K562 (cell line): ENCODE data around the gene SERPINB5. TPM values are rescaled to one million over a fixed set of nuclear protein-coding genes. Genes with fewer than 3 reads are reported as not detected.

Experiments
- ATAC-seq: fragments of 200-7000 bp; cut with Tn5 transposase; 3 replicates; pipeline ENCODE4 v1.9.1; 2020; ENCODE audit warnings: moderate library complexity
- BruUV-seq: library from RNA; stranded (reverse); fragments of 400-500 nt; replicated peaks from 2 replicates; lab custom pipeline; 2021; lab: Mats Ljungman, UMichigan
- CTCF ChIA-PET: fragments of 300-600 bp; formaldehyde crosslinking; extraction: SDS; loops from one replicate; lab custom pipeline; 2021; ENCODE audit warnings: low intra/inter-chr PET ratio; lab: Yijun Ruan, JAX
- POLR2A ChIA-PET: fragments of 300-600, 350-650 bp; sonication (Branson Sonifier 250); formaldehyde crosslinking; extraction: SDS; loops from one replicate; lab custom pipeline; 2021; ENCODE audit warnings: antibody characterized with exemption, inconsistent platforms; lab: Yijun Ruan, JAX
- DNase-seq, 4 experiments: peaks; one replicate each; pipeline versions ENCODE4 v3.0.0 to v3.0.0-alpha.2; 2011 to 2018; ENCODE audit warnings: low spot score in 3 of 4, mixed read lengths in 3 of 4; ENCODE audit errors: extremely low read depth in 1 of 4
- FAIRE-seq: peaks from 2 replicates; lab custom pipeline; 2011; peaks lifted over from hg19 to GRCh38; lab: Jason Lieb, UNC
- H2AFZ ChIP-seq: 2 replicates; pipeline ENCODE4 v1.6.0; 2011; ENCODE audit warnings: low read depth, low read length, control low read depth, inconsistent platforms
- H3K27ac ChIP-seq: fragments of 200-600 bp; 3 replicates; pipeline ENCODE4 v1.8.0; 2011; ENCODE audit warnings: low read depth, mild to moderate bottlenecking, control low read depth, inconsistent platforms, low read length, moderate library complexity, mixed read lengths; ENCODE audit errors: extremely low read depth
- H3K27me3 ChIP-seq, 2 experiments: fragments of 300-600 bp in 1 of 2; 2 replicates in 1 of 2; 3 replicates in 1 of 2; pipeline versions ENCODE4 v1.6.0 to v1.8.0; 2011; ENCODE audit warnings: inconsistent platforms in 2 of 2, low read length in 2 of 2, mild to moderate bottlenecking in 1 of 2, mixed read lengths in 1 of 2, moderate library complexity in 1 of 2; ENCODE audit not compliant: control insufficient read depth in 2 of 2, insufficient read depth in 2 of 2
- H3K36me3 ChIP-seq: fragments of 300-600 bp; 3 replicates; pipeline ENCODE4 v1.8.0; 2011; ENCODE audit warnings: mild to moderate bottlenecking, low read length, inconsistent platforms; ENCODE audit not compliant: control insufficient read depth, insufficient read depth
- H3K4me1 ChIP-seq, 2 experiments: fragments of 200-600 bp in 1 of 2; replicated peaks in 1 of 2; 2 replicates in 1 of 2; 3 replicates in 1 of 2; pipeline versions ENCODE4 v1.5.1 to v1.8.0; 2011; ENCODE audit warnings: inconsistent platforms in 2 of 2, low read length in 2 of 2, mild to moderate bottlenecking in 1 of 2, mixed read lengths in 1 of 2, moderate library complexity in 1 of 2; ENCODE audit not compliant: control insufficient read depth in 2 of 2, insufficient read depth in 2 of 2
- H3K4me2 ChIP-seq: 2 replicates; pipeline ENCODE4 v1.6.1; 2011; ENCODE audit warnings: low read length, control low read depth, inconsistent platforms, mixed read lengths; ENCODE audit not compliant: insufficient read depth
- H3K4me3 ChIP-seq: fragments of 200-600 bp; sonication (generic), shearing (Covaris generic); 2 replicates; pipeline ENCODE4 v1.5.1; 2016; ENCODE audit warnings: control low read depth, inconsistent platforms
- H3K79me2 ChIP-seq: fragments of 200-600 bp; 3 replicates; pipeline ENCODE4 v1.8.0; 2011; ENCODE audit warnings: low read length, inconsistent platforms; ENCODE audit not compliant: control insufficient read depth, insufficient read depth
- H3K9ac ChIP-seq, 2 experiments: 2 replicates each; pipeline versions ENCODE4 v1.6.0 to v1.6.1; 2011; ENCODE audit warnings: low read depth in 2 of 2, low read length in 2 of 2, control low read depth in 1 of 2, inconsistent platforms in 1 of 2, mild to moderate bottlenecking in 1 of 2, mixed read lengths in 1 of 2; ENCODE audit not compliant: insufficient read depth in 1 of 2
- H3K9me1 ChIP-seq: one replicate; pipeline ENCODE4 v1.6.0; 2011; ENCODE audit warnings: inconsistent platforms, mild to moderate bottlenecking, low read length, moderate library complexity; ENCODE audit not compliant: control insufficient read depth, insufficient read depth
- H3K9me3 ChIP-seq: replicated peaks from 2 replicates; pipeline ENCODE4 v1.5.1; 2011; ENCODE audit warnings: low read depth, low read length, inconsistent platforms; ENCODE audit not compliant: control insufficient read depth, insufficient read depth
- H4K20me1 ChIP-seq: replicated peaks from 2 replicates; pipeline ENCODE4 v1.6.1; 2011; ENCODE audit warnings: low read length, inconsistent platforms, mixed read lengths; ENCODE audit not compliant: control insufficient read depth, insufficient read depth
- ERF ChIP-seq: fragments of 450-650 bp; formaldehyde crosslinking; IDR thresholded peaks from 2 replicates; pipeline ENCODE4 v1.4.0; 2020; ENCODE audit warnings: mild to moderate bottlenecking, mixed read lengths
- HIVEP1 ChIP-seq: fragments of 250-450 bp; sonication (Bioruptor Pico); IDR thresholded peaks from 2 replicates; pipeline ENCODE4 v1.4.0; 2020; ENCODE audit warnings: mild to moderate bottlenecking
- SIN3A ChIP-seq, 2 experiments: fragments of 150-350 bp in 1 of 2; IDR thresholded peaks; 2 replicates each; pipeline ENCODE4 v1.6.1; 2011 to 2016; ENCODE audit warnings: borderline replicate concordance in 2 of 2, low read depth in 2 of 2, low read length in 2 of 2, mild to moderate bottlenecking in 2 of 2, moderate library complexity in 2 of 2; ENCODE audit not compliant: control insufficient read depth in 1 of 2
- SLC30A9 ChIP-seq: fragments of 250-450 bp; sonication (Bioruptor Pico); IDR thresholded peaks from 2 replicates; pipeline ENCODE4 v1.8.0; 2022; ENCODE audit warnings: mild to moderate bottlenecking, moderate library complexity
- WGBS: fragments of 100-300 bp; shearing (Covaris generic); methylation state at CpG from one replicate; pipeline ENCODE4 v1.1.6; 2016; ENCODE audit warnings: low coverage, mixed read lengths; ENCODE audit not compliant: insufficient coverage; ENCODE audit errors: missing lambda C conversion rate; 5-methylcytosine and 5-hydroxymethylcytosine counted together
- in situ Hi-C: fragments of 300-500 bp; cut with MboI; formaldehyde crosslinking; loops from 4 replicates; pipeline ENCODE4 v1.15.0; 2018; ENCODE audit warnings: inconsistent platforms, mixed read lengths
- intact Hi-C: fragments of 100-400 bp; cut with micrococcal nuclease; formaldehyde crosslinking; loops from 2 replicates; pipeline ENCODE4 v1.14.2; 2022
- polyA plus RNA-seq, 8 experiments: library from polyadenylated mRNA; depleted of rRNA in 4 of 8; stranded (reverse) in 5 of 8; unstranded in 3 of 8; fragments of >200 nt; fragmentation: Nextera tagmentation in 2 of 8; fragmentation: Illumina TruSeq in 1 of 8; extraction: Ambion mirVana in 2 of 8; extraction: Trizol in 1 of 8; gene quantifications; 2 replicates each; pipeline versions ENCODE4 v1.2.1 to v1.2.3, GENCODE V29; 2011 to 2014; ENCODE audit warnings: inconsistent platforms in 1 of 8, missing spikeins in 1 of 8
- total RNA-seq, 7 experiments: library from RNA; depleted of rRNA in 6 of 7; stranded (reverse); fragments of >200 nt in 6 of 7; fragmentation: Illumina TruSeq in 2 of 7; extraction: Trizol in 2 of 7; gene quantifications; 2 replicates each; pipeline versions ENCODE4 v1.2.1 to v1.2.3, GENCODE V29; 2011 to 2021; ENCODE audit warnings: low replicate concordance in 1 of 7
- TF ChIP-seq, protein P1 (sequence below): sonication (generic); formaldehyde crosslinking; IDR thresholded peaks from 2 replicates; pipeline ENCODE4 v1.8.0; 2023; ENCODE audit warnings: mild to moderate bottlenecking, missing genetic modification reagents

The SERPINB5 gene
- total and polyA plus RNA-seq, 9 of the 15 experiments (the other 6 are each of a cell fraction or from before 2014, with no cell fraction given), result 0.05 to 1.4 (median 0.49) TPM; not detected in 1

DNA sequence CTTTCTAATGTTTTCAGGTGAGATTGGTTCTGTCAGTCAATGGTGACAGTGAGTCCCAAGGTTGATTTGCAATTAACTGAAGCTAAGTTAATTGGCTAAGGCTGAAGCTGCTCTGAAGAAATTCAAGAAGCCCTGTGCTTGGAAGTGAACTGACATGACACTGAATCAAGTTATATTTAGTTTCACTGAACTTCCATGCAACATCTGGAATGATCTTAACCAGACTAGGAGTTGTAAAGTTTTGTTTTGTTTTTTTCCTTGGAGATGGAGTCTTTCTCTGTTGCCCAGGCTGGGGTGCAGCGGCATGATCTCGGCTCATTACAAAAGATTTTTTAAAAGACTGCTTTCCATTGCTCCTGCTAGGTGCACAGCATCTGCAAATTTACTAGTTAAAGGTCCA is 11.4 kb downstream of the SERPINB5 start:
- intact Hi-C loops (no loop called here), in situ Hi-C loops (no loop called here)
- no peaks in the 10 kb centered on the region for H3K4me1 ChIP-seq
- H3K27ac ChIP-seq, result no peak overlapping the region
- DNase-seq (no peak), ATAC-seq (no peak), FAIRE-seq (no peak)
- CTCF ChIA-PET, result no interaction called here
- H3K9me3 ChIP-seq, result no peaks in the 10 kb centered on the region
- no peak overlapping the region for H3K4me3 ChIP-seq
- 0% methylated on average over 2 of the region's 2 CpGs for WGBS
- no peaks in the 10 kb centered on the region for H3K79me2 ChIP-seq
- H3K27me3 ChIP-seq, result peaks cover 0 to 2% of the 10 kb centered on the region in 2 experiments; a peak in 1 of 5 replicates
- no TSS peak for BruUV-seq
- no peak overlapping the region for H3K9ac ChIP-seq
- no peak for TF ChIP-seq ERF
- TF ChIP-seq, protein P1, sequence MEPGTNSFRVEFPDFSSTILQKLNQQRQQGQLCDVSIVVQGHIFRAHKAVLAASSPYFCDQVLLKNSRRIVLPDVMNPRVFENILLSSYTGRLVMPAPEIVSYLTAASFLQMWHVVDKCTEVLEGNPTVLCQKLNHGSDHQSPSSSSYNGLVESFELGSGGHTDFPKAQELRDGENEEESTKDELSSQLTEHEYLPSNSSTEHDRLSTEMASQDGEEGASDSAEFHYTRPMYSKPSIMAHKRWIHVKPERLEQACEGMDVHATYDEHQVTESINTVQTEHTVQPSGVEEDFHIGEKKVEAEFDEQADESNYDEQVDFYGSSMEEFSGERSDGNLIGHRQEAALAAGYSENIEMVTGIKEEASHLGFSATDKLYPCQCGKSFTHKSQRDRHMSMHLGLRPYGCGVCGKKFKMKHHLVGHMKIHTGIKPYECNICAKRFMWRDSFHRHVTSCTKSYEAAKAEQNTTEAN, result no peak
- TF ChIP-seq, all 486 proteins: peak for 0
- no peaks in the 10 kb centered on the region for H3K36me3 ChIP-seq
- no peak overlapping the region for H2AFZ ChIP-seq
- no peak overlapping the region for H3K4me2 ChIP-seq
- POLR2A ChIA-PET, result interaction anchor here (0.6 kb wide), 1 partner anchor 122 kb away, joined by 5 read pairs; no protein-coding TSS in a partner anchor
- H3K9me1 ChIP-seq, result no peaks in the 10 kb centered on the region
- no peaks in the 10 kb centered on the region for H4K20me1 ChIP-seq

DNA sequence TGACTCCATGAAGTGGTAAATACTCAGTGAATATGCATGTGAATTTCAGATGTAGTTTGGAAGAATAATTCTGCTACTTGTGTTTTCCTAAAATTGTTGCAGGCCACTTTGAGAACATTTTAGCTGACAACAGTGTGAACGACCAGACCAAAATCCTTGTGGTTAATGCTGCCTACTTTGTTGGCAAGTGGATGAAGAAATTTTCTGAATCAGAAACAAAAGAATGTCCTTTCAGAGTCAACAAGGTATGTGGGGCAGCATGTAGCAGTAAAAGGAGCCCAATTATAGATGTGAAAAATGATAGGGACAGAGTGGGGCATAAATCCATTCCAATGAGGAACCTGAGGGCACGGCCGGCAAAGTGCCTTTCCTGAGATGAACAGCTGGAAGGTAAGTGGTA is 16.1 kb downstream of the SERPINB5 start:
- H3K36me3 ChIP-seq, result no peaks in the 10 kb centered on the region

More for the DNA sequence above, 16.1 kb downstream of the SERPINB5 start:
- H4K20me1 ChIP-seq, result no peaks in the 10 kb centered on the region
- no peaks in the 10 kb centered on the region for H3K9me1 ChIP-seq
- BruUV-seq, result no TSS peak
- no peak overlapping the region for H3K27ac ChIP-seq
- H3K9me3 ChIP-seq, result no peaks in the 10 kb centered on the region
- no peaks in the 10 kb centered on the region for H3K79me2 ChIP-seq
- H3K9ac ChIP-seq, result no peak overlapping the region
- in situ Hi-C loops (no loop called here), intact Hi-C loops (no loop called here)
- DNase-seq, result no peak
- no peak overlapping the region for H3K4me2 ChIP-seq
- WGBS, result 0% methylated on average over 3 of the region's 3 CpGs
- TF ChIP-seq SIN3A (IDR thresholded peaks at IDR 0.05; ENCODE audit: borderline replicate concordance in 2 of 2, control insufficient read depth in 1 of 2, low read depth in 2 of 2, low read length in 2 of 2) (no peak), HIVEP1 (no peak), SLC30A9 (CRISPR knock-in tag) (no peak)
- H2AFZ ChIP-seq, result no peak overlapping the region
- no peaks in the 10 kb centered on the region for H3K27me3 ChIP-seq
- FAIRE-seq, result no peak
- H3K4me1 ChIP-seq, result no peaks in the 10 kb centered on the region
- ChIA-PET POLR2A (interaction anchor here (0.6 kb wide), 1 partner anchor 45 kb away, joined by 3 read pairs; no protein-coding TSS in a partner anchor), CTCF (no interaction called here)
- no peak for ATAC-seq
- no peak overlapping the region for H3K4me3 ChIP-seq
